ENCODE data around the gene TNNC1.

The TNNC1 gene

DNA sequence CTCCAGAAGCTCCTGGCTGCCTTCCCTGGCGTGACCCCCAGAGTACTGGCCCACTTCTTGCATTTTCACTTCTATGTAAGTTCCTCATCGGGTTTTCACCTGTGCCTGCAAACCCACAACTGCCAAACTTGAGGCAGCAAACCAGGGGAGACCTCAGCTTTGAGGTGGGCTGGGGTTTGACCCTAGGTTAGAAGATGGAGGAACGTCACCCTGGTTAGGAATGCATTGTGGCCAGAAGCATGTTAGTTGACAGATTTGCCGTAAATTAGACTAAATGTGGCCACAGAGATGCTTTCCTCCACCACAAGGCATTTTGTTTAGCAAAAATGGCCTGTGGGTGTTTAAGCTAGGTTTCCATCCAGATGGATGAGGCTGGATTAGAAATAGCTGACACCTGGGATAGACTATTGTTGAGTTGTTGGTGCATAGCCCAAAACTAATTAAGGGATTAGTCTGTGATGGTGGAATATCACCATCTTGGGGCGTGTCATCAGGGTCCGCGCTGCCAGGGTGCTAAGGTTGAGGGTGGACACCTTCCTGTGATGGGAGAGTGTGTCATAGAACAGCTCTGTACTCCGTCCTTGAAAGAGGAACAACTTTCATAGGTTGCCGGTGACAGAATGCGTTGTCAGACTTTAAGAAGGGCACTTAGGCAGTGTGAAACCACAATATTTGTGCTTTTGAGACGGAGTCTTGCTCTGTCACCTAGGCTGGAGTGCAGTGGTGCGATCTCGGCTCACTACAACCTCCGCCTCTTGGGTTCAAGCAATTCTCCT lies 5.1 kb upstream of the TNNC1 start (continued):
- TF ChIP-seq ZFP3 (CRISPR knock-in tag; IDR thresholded peaks at IDR 0.05) (no peak), ISL1 (CRISPR knock-in tag; IDR thresholded peaks at IDR 0.05) (no peak), ZNF8 (CRISPR knock-in tag; IDR thresholded peaks at IDR 0.05) (no peak)

DNA sequence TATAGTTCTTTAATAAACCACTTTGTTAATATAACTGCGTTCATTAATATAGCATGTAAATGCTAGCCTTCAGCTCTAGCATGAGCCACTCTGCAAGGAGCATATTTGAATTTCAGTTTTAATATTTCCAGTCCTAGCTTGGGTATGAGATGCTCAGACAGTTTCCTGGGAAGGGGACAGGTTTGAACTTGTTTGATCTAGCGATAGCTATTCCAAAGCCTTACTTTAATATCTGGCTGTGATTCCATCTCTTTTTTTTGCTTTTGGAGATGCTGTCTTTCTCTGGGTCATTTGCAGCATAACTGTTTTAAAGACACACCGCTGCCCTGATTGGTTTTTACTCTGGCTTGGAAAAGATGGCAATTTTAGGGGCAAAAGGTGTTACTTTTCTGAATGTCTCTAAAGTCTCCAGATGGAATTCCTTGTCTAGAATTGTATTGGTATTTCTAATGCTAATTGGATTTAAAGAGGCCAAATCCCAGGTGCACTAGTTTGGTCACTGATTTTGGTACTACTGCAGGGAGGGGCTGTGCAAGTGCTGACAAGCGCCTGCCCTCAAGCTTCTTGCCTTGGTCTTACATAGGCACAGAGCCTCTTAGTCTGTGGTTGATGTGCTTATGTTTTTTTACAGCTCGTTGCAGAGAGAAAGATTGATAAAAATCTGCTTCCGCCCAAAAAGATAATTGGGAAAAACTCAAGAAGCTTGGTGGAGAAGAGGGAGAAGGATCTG lies 4.4 kb upstream of the TNNC1 start:
- TF ChIP-seq, protein P1, sequence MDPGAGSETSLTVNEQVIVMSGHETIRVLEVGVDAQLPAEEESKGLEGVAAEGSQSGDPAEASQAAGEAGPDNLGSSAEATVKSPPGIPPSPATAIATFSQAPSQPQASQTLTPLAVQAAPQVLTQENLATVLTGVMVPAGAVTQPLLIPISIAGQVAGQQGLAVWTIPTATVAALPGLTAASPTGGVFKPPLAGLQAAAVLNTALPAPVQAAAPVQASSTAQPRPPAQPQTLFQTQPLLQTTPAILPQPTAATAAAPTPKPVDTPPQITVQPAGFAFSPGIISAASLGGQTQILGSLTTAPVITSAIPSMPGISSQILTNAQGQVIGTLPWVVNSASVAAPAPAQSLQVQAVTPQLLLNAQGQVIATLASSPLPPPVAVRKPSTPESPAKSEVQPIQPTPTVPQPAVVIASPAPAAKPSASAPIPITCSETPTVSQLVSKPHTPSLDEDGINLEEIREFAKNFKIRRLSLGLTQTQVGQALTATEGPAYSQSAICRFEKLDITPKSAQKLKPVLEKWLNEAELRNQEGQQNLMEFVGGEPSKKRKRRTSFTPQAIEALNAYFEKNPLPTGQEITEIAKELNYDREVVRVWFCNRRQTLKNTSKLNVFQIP (CRISPR knock-in tag; IDR thresholded peaks at IDR 0.05; ENCODE audit: borderline replicate concordance, low read depth) = no peak
- TF ChIP-seq BACH2 (CRISPR knock-in tag; IDR thresholded peaks at IDR 0.05; ENCODE audit: borderline replicate concordance) (no peak), CSDC2 (CRISPR knock-in tag; IDR thresholded peaks at IDR 0.05) (no peak), ISL1 (CRISPR knock-in tag; IDR thresholded peaks at IDR 0.05) (no peak), OSR1 (CRISPR knock-in tag; IDR thresholded peaks at IDR 0.05) (no peak), GLIS3 (CRISPR knock-in tag; IDR thresholded peaks at IDR 0.05) (no peak), ZC3H10 (CRISPR knock-in tag; IDR thresholded peaks at IDR 0.05) (no peak), CSRNP3 (CRISPR knock-in tag; IDR thresholded peaks at IDR 0.05) (no peak), ZNF565 (CRISPR knock-in tag; conservative IDR thresholded peaks at IDR 0.05; ENCODE audit: low read depth) (no peak), PPARA (CRISPR knock-in tag; IDR thresholded peaks at IDR 0.05; ENCODE audit: borderline replicate concordance) (no peak), CREB5 (CRISPR knock-in tag; IDR thresholded peaks at IDR 0.05; ENCODE audit: low read depth) (no peak), ARNTL (CRISPR knock-in tag; IDR thresholded peaks at IDR 0.05; ENCODE audit: borderline replicate concordance, low read depth) (no peak), SNAI2 (CRISPR knock-in tag; IDR thresholded peaks at IDR 0.05) (no peak), ZNF8 (CRISPR knock-in tag; IDR thresholded peaks at IDR 0.05) (no peak), TOX (CRISPR knock-in tag; IDR thresholded peaks at IDR 0.05; ENCODE audit: borderline replicate concordance) (no peak), RARB (CRISPR knock-in tag; IDR thresholded peaks at IDR 0.05) (no peak)
- ATAC-seq = no peak

GRCh38 chr3:52456800-52457183 lies 3.0 kb upstream of the TNNC1 start:
- no peak for ATAC-seq
- TF ChIP-seq RARB (CRISPR knock-in tag; IDR thresholded peaks at IDR 0.05) (no peak), TOX (CRISPR knock-in tag; IDR thresholded peaks at IDR 0.05; ENCODE audit: borderline replicate concordance) (no peak), CSRNP3 (CRISPR knock-in tag; IDR thresholded peaks at IDR 0.05) (no peak), CREB5 (CRISPR knock-in tag; IDR thresholded peaks at IDR 0.05; ENCODE audit: low read depth) (no peak), CSDC2 (CRISPR knock-in tag; IDR thresholded peaks at IDR 0.05) (no peak), ISL1 (CRISPR knock-in tag; IDR thresholded peaks at IDR 0.05) (no peak), ARNTL (CRISPR knock-in tag; IDR thresholded peaks at IDR 0.05; ENCODE audit: borderline replicate concordance, low read depth) (no peak), ZC3H10 (CRISPR knock-in tag; IDR thresholded peaks at IDR 0.05) (no peak), ZNF70 (CRISPR knock-in tag; IDR thresholded peaks at IDR 0.05) (no peak)
- TF ChIP-seq, protein P1 (CRISPR knock-in tag; IDR thresholded peaks at IDR 0.05; ENCODE audit: borderline replicate concordance, low read depth) = no peak
